ENCODE measurements around the gene HLA-DPA1. TPM values are rescaled to one million over a fixed set of nuclear protein-coding genes. Genes with fewer than 3 reads are reported as not detected.
A peak's percentile ranks its signal among the peaks of the same experiment; 100 is the strongest.
"Not testable (repeated sequence)": the region's sequence is repeated elsewhere in the genome, so short reads cannot be mapped to it uniquely, and the experiment has no call there.

Gene HLA-DPA1
- total RNA-seq, 1 experiment from 2014 or later = not detected

DNA sequence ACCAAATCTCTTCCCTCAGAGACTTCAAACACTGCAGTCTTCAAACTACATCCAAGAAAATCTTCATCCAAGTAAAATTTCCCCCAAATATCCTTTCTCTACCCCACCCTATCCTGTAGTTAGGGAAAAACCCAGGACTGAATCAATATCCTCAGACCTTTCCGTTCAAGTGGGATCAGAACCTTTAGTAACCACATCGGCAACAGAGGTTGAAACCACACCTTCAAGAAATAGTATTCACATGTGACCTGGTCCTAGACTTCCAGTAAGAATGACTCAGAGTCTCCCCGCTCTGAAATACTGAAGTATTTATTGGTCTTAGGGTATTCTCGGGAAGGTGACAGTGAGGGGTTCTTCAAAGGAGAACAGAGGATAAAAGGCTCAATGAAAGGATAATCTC is 8.7 kb downstream of the HLA-DPA1 start:
- POLR2A ChIA-PET = interaction anchor here (0.7 kb wide), 1 partner anchor 255 kb away, joined by 3 read pairs; no protein-coding TSS in a partner anchor
- TF ChIP-seq, protein P1, sequence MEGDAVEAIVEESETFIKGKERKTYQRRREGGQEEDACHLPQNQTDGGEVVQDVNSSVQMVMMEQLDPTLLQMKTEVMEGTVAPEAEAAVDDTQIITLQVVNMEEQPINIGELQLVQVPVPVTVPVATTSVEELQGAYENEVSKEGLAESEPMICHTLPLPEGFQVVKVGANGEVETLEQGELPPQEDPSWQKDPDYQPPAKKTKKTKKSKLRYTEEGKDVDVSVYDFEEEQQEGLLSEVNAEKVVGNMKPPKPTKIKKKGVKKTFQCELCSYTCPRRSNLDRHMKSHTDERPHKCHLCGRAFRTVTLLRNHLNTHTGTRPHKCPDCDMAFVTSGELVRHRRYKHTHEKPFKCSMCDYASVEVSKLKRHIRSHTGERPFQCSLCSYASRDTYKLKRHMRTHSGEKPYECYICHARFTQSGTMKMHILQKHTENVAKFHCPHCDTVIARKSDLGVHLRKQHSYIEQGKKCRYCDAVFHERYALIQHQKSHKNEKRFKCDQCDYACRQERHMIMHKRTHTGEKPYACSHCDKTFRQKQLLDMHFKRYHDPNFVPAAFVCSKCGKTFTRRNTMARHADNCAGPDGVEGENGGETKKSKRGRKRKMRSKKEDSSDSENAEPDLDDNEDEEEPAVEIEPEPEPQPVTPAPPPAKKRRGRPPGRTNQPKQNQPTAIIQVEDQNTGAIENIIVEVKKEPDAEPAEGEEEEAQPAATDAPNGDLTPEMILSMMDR (IDR thresholded peaks at IDR 0.05; ENCODE audit: unreplicated experiment) = no peak
- BruUV-seq (replicated peaks) = no TSS peak
- Mint-ChIP-seq H3K9me3 (ENCODE audit: unreplicated experiment) (peaks cover 10% of the 10 kb centered on the region), H3K4me3 (ENCODE audit: unreplicated experiment) (no peak overlapping the region), H3K27me3 (ENCODE audit: insufficient read depth, unreplicated experiment) (peaks cover 71% of the 10 kb centered on the region), H3K36me3 (ENCODE audit: insufficient read depth, unreplicated experiment) (no peaks in the 10 kb centered on the region), H3K27ac (ENCODE audit: low read depth, unreplicated experiment) (no peak overlapping the region), H3K4me1 (ENCODE audit: insufficient read depth, unreplicated experiment) (no peaks in the 10 kb centered on the region)
- no peak for DNase-seq (ENCODE audit: unreplicated experiment)
- CTCF ChIA-PET = interaction anchor here (0.6 to 1.2 kb wide), 2 partner anchors 88 to 163 kb away, joined by 3 to 4 read pairs; no protein-coding TSS in a partner anchor
- intact Hi-C loops (cut with micrococcal nuclease) = no loop called here

DNA sequence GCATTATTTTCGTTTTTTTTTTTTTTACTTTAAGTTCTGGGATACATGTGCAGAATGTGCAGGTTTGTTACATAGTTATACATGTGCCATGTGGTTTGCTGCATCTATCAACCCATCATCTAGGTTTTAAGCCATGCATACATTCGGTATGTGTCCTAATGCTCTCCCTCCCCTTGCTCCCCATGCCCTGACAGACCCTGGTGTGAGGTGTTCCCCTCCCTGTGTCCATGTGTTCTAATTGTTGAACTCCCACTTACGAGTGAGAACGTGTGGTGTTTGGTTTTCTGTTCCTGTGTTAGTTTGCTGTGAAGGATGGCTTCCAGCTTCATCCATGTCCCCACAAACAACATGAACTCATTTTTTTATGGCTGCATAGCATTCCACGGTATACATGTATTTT is 10.0 kb downstream of the HLA-DPA1 start:
- intact Hi-C loops (cut with micrococcal nuclease); H3K36me3 Mint-ChIP-seq (ENCODE audit: insufficient read depth, unreplicated experiment); H3K9me3 Mint-ChIP-seq (ENCODE audit: unreplicated experiment); BruUV-seq (replicated peaks); DNase-seq (ENCODE audit: unreplicated experiment); POLR2A ChIA-PET; H3K4me1 Mint-ChIP-seq (ENCODE audit: insufficient read depth, unreplicated experiment); H3K27ac Mint-ChIP-seq (ENCODE audit: low read depth, unreplicated experiment); H3K4me3 Mint-ChIP-seq (ENCODE audit: unreplicated experiment): not testable (repeated sequence)
- H3K27me3 Mint-ChIP-seq (ENCODE audit: insufficient read depth, unreplicated experiment) = peaks cover 64% of the 10 kb centered on the region
- CTCF ChIA-PET = interaction anchor here (1.2 kb wide), 1 partner anchor 164 kb away, joined by 4 read pairs; no protein-coding TSS in a partner anchor

DNA sequence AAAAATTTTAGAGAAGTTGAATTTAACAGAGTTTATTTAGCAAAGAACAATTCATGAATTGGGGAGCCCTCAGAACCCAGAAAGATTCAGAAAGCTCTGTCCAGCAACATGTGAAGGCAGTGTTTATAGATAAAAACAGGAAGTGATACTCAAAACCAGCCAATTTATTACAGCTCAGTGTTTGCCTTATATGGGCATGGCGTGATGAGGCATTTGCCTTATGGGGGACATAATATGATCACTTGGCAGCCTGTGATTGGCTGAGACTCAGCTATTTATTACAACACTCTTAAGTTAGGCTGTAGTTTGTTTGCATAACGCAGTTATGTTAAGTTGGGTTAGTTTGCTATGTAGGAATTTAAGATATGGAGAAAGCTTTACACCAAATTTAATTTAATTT is 11.5 kb downstream of the HLA-DPA1 start:
- BruUV-seq (replicated peaks) = no TSS peak

DNA sequence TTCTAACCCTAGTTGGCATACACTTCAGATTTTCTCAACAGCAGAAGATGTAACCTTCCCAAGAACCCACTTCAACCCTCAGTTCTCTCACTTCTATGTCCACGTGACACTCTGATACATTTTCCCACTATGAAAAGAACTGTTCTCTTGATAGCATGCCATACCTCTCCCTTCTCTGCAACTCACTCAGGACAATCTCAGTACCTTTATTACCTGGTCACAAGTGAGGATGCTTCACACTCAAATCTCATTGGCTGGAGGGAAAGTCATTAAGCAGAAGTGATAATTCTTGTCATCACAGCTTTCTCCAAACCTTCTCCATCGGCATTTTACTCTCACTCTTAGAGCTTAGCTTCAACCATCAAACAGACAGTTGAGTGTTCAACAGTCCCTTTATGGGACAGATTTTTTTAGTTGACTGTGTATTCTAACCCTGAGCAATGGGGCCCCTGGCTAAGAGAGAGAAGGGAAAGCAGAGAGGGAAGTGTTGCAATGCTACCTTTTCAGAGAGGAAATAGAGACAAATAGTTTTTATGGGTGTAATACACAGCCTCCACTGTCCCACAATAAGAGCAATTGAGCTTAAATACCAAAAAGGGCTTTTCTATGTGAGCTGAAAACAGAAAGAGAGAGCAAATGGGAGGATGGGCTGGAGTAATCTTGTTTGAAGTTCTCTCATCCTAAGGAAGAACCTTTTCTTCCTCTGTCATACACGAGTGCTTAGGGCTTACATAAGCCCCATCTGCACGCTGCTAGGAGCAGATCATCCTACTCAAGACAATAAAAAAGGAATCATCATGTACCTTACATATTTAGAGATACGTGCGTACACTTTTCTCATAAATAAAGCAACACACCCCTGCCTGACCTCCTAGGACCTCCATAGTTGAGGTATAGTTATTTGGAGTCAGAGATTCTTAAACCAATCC is 16.0 kb downstream of the HLA-DPA1 start:
- no peak overlapping the region for H3K4me3 Mint-ChIP-seq (ENCODE audit: unreplicated experiment)
- CTCF ChIA-PET = interaction anchor here (0.6 kb wide), 1 partner anchor 242 kb away, joined by 3 read pairs; no protein-coding TSS in a partner anchor
- no peaks in the 10 kb centered on the region for H3K9me3 Mint-ChIP-seq (ENCODE audit: unreplicated experiment)
- no peaks in the 10 kb centered on the region for H3K4me1 Mint-ChIP-seq (ENCODE audit: insufficient read depth, unreplicated experiment)
- TF ChIP-seq, protein P1 (IDR thresholded peaks at IDR 0.05; ENCODE audit: unreplicated experiment) = no peak
- POLR2A ChIA-PET = interaction anchor here (0.8 kb wide), 1 partner anchor 240 kb away, joined by 3 read pairs; no protein-coding TSS in a partner anchor
- no peak for DNase-seq (ENCODE audit: unreplicated experiment)
- H3K36me3 Mint-ChIP-seq (ENCODE audit: insufficient read depth, unreplicated experiment) = no peaks in the 10 kb centered on the region
- no peak overlapping the region for H3K27ac Mint-ChIP-seq (ENCODE audit: low read depth, unreplicated experiment)
- peaks cover 64% of the 10 kb centered on the region for H3K27me3 Mint-ChIP-seq (ENCODE audit: insufficient read depth, unreplicated experiment)
- intact Hi-C loops (cut with micrococcal nuclease) = no loop called here
- BruUV-seq (replicated peaks) = no TSS peak

More for the DNA sequence above, 11.5 kb downstream of the HLA-DPA1 start:
- Mint-ChIP-seq H3K27ac (ENCODE audit: low read depth, unreplicated experiment) (no peak overlapping the region), H3K4me1 (ENCODE audit: insufficient read depth, unreplicated experiment) (no peaks in the 10 kb centered on the region), H3K4me3 (ENCODE audit: unreplicated experiment) (no peak overlapping the region), H3K36me3 (ENCODE audit: insufficient read depth, unreplicated experiment) (no peaks in the 10 kb centered on the region), H3K27me3 (ENCODE audit: insufficient read depth, unreplicated experiment) (peaks cover 64% of the 10 kb centered on the region), H3K9me3 (ENCODE audit: unreplicated experiment) (no peaks in the 10 kb centered on the region)
- TF ChIP-seq, protein P1 (IDR thresholded peaks at IDR 0.05; ENCODE audit: unreplicated experiment) = no peak
- intact Hi-C loops (cut with micrococcal nuclease) = no loop called here
- ChIA-PET CTCF (no interaction called here), POLR2A (no interaction called here)
- peak; percentile 23 for DNase-seq (ENCODE audit: unreplicated experiment)
